ENCODE measurements around the gene THSD4.

Gene THSD4

GRCh38 chr15:71349336-71349735 is 234.1 kb downstream of the THSD4 start:
- no peaks in the 10 kb centered on the region for H3K4me1 ChIP-seq (ENCODE audit: control insufficient read depth, low read length)
- H3K27ac ChIP-seq (ENCODE audit: low read depth, low read length): no peak overlapping the region
- H3F3A ChIP-seq (ENCODE audit: control insufficient read depth, insufficient read depth): no peaks in the 10 kb centered on the region
- no peak overlapping the region for H3K4me3 ChIP-seq (ENCODE audit: low read length)
- no peaks in the 10 kb centered on the region for H3K36me3 ChIP-seq (ENCODE audit: control insufficient read depth, low read length)
- no peaks in the 10 kb centered on the region for H3K9me2 ChIP-seq (replicated peaks; ENCODE audit: control insufficient read depth, low read length)
- H3K4me2 ChIP-seq (ENCODE audit: low read length): no peak overlapping the region
- no peaks in the 10 kb centered on the region; the same call in 1 of the 2 replicates for H3K27me3 ChIP-seq (ENCODE audit: control insufficient read depth, low read length)
- H3K9me3 ChIP-seq (ENCODE audit: control insufficient read depth, insufficient read depth, low read length): no peaks in the 10 kb centered on the region
- no peaks in the 10 kb centered on the region for H3K79me2 ChIP-seq (ENCODE audit: control insufficient read depth, low read length)
- no peaks in the 10 kb centered on the region for H4K20me1 ChIP-seq (ENCODE audit: control insufficient read depth, insufficient read depth, low read depth, low read length)
- TF ChIP-seq EZH2phosphoT487 (IDR thresholded peaks at IDR 0.05; ENCODE audit: borderline replicate concordance, low read length) (no peak), CTCF (IDR thresholded peaks at IDR 0.05; ENCODE audit: low read depth, low read length, poor library complexity, severe bottlenecking) (no peak)

GRCh38 chr15:71349736-71350526 is 234.7 kb downstream of the THSD4 start:
- Histone ChIP-seq H3K9me3 (ENCODE audit: control insufficient read depth, insufficient read depth, low read length) (no peaks in the 10 kb centered on the region), H3K27ac (ENCODE audit: low read depth, low read length) (no peak overlapping the region), H3K4me2 (ENCODE audit: low read length) (no peak overlapping the region), H4K20me1 (ENCODE audit: control insufficient read depth, insufficient read depth, low read depth, low read length) (no peaks in the 10 kb centered on the region), H3K9me2 (replicated peaks; ENCODE audit: control insufficient read depth, low read length) (no peaks in the 10 kb centered on the region), H3K4me3 (ENCODE audit: low read length) (no peak overlapping the region), H3K36me3 (ENCODE audit: control insufficient read depth, low read length) (no peaks in the 10 kb centered on the region), H3K27me3 (ENCODE audit: control insufficient read depth, low read length) (no peaks in the 10 kb centered on the region; the same call in 1 of the 2 replicates), H3K4me1 (ENCODE audit: control insufficient read depth, low read length) (no peaks in the 10 kb centered on the region), H3K79me2 (ENCODE audit: control insufficient read depth, low read length) (no peaks in the 10 kb centered on the region), H3F3A (ENCODE audit: control insufficient read depth, insufficient read depth) (no peaks in the 10 kb centered on the region)
- TF ChIP-seq EZH2phosphoT487 (IDR thresholded peaks at IDR 0.05; ENCODE audit: borderline replicate concordance, low read length) (no peak), CTCF (IDR thresholded peaks at IDR 0.05; ENCODE audit: low read depth, low read length, poor library complexity, severe bottlenecking) (no peak)

GRCh38 chr15:71350622-71351378 is 235.5 kb downstream of the THSD4 start:
- Histone ChIP-seq H3K4me1 (ENCODE audit: control insufficient read depth, low read length) (no peaks in the 10 kb centered on the region), H3K27ac (ENCODE audit: low read depth, low read length) (no peak overlapping the region), H3K9me2 (replicated peaks; ENCODE audit: control insufficient read depth, low read length) (no peaks in the 10 kb centered on the region), H3K9me3 (ENCODE audit: control insufficient read depth, insufficient read depth, low read length) (no peaks in the 10 kb centered on the region), H4K20me1 (ENCODE audit: control insufficient read depth, insufficient read depth, low read depth, low read length) (no peaks in the 10 kb centered on the region), H3K4me2 (ENCODE audit: low read length) (no peak overlapping the region), H3K27me3 (ENCODE audit: control insufficient read depth, low read length) (no peaks in the 10 kb centered on the region; the same call in 1 of the 2 replicates), H3K4me3 (ENCODE audit: low read length) (no peak overlapping the region), H3K79me2 (ENCODE audit: control insufficient read depth, low read length) (no peaks in the 10 kb centered on the region), H3F3A (ENCODE audit: control insufficient read depth, insufficient read depth) (no peaks in the 10 kb centered on the region), H3K36me3 (ENCODE audit: control insufficient read depth, low read length) (no peaks in the 10 kb centered on the region)
- TF ChIP-seq EZH2phosphoT487 (IDR thresholded peaks at IDR 0.05; ENCODE audit: borderline replicate concordance, low read length): no peak

- no peak overlapping the region for H3K4me3 ChIP-seq (ENCODE audit: low read length)
- no peaks in the 10 kb centered on the region for H3K4me1 ChIP-seq (ENCODE audit: control insufficient read depth, low read length)
- H4K20me1 ChIP-seq (ENCODE audit: control insufficient read depth, insufficient read depth, low read depth, low read length): no peaks in the 10 kb centered on the region
- no peaks in the 10 kb centered on the region for H3K9me3 ChIP-seq (ENCODE audit: control insufficient read depth, insufficient read depth, low read length)
- H3K36me3 ChIP-seq (ENCODE audit: control insufficient read depth, low read length): no peaks in the 10 kb centered on the region
- no peaks in the 10 kb centered on the region for H3K9me2 ChIP-seq (replicated peaks; ENCODE audit: control insufficient read depth, low read length)
- no peaks in the 10 kb centered on the region for H3F3A ChIP-seq (ENCODE audit: control insufficient read depth, insufficient read depth)
- H3K27ac ChIP-seq (ENCODE audit: low read depth, low read length): no peak overlapping the region
- H3K27me3 ChIP-seq (ENCODE audit: control insufficient read depth, low read length): no peaks in the 10 kb centered on the region; the same call in 1 of the 2 replicates
- H3K4me2 ChIP-seq (ENCODE audit: low read length): no peak overlapping the region
- TF ChIP-seq EZH2phosphoT487 (IDR thresholded peaks at IDR 0.05; ENCODE audit: borderline replicate concordance, low read length) (no peak), CTCF (IDR thresholded peaks at IDR 0.05; ENCODE audit: low read depth, low read length, poor library complexity, severe bottlenecking) (no peak)
- no peaks in the 10 kb centered on the region for H3K79me2 ChIP-seq (ENCODE audit: control insufficient read depth, low read length)
Measured at GRCh38 chr15:71352125-71352524, 236.9 kb downstream of the THSD4 start.
